Measurements from ENCODE around the gene PIK3R6. TPM values are rescaled to one million over a fixed set of nuclear protein-coding genes. Genes with fewer than 3 reads are reported as not detected.

PIK3R6 gene
- total RNA-seq, 1 donor from 2014 or later: 0.52 TPM

- Histone ChIP-seq H3K9ac (ENCODE audit: low read depth in 1 of 3, low read length in 3 of 3) (no peak overlapping the region), H3K4me3 (ENCODE audit: low read length in 3 of 3) (no peak overlapping the region), H3K27me3 (ENCODE audit: control insufficient read depth in 3 of 3, insufficient read depth in 3 of 3, low read length in 3 of 3) (peaks cover 0 to 15% (median 13%) of the 10 kb centered on the region in 3 donors)
Observed at GRCh38 chr17:8838551-8839095, 28.9 kb downstream of the PIK3R6 start.

DNA sequence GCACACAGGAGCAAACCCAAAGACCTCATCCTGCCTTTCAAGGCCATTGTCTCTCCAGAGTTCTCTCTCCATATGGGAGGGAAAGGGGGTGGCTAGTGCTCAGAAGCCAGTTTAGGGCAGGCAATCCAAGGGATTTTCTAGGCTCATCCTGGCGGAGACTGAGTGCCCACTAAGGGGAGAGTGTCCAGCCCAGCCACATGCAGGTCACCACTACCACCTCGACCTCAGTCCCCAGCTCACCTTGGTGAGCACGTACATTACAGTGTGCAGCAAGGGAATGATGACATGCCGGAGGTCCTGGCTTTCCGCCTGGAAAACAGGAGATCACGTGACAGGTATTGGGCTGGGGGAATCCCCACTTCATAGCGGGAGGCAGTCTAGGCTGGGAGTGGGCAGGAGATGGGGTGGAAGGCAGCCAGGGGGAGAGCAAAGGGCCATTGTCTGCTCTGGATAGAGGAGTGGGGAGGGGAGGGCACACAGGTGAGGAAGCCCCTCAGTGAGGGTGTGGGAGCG is 29.9 kb downstream of the PIK3R6 start:
- H3K36me3 ChIP-seq (ENCODE audit: control insufficient read depth in 3 of 3, insufficient read depth in 3 of 3, low read length in 3 of 3): no peaks in the 10 kb centered on the region
- no peak overlapping the region for H3K27ac ChIP-seq (ENCODE audit: low read depth, low read length)
- peaks cover 3 to 23% (median 20%) of the 10 kb centered on the region in 3 donors for H3K27me3 ChIP-seq (ENCODE audit: control insufficient read depth in 3 of 3, insufficient read depth in 3 of 3, low read length in 3 of 3)
- no peak overlapping the region for H3K9ac ChIP-seq (ENCODE audit: low read depth in 1 of 3, low read length in 3 of 3)
- no peaks in the 10 kb centered on the region for H3K9me3 ChIP-seq (ENCODE audit: control insufficient read depth in 3 of 3, low read length in 3 of 3)
- H3K4me3 ChIP-seq (ENCODE audit: low read length in 3 of 3): no peak overlapping the region
- no peaks in the 10 kb centered on the region for H3K4me1 ChIP-seq (ENCODE audit: control insufficient read depth in 3 of 3, insufficient read depth in 3 of 3, low read length in 3 of 3)

More at GRCh38 chr17:8838551-8839095, 28.9 kb downstream of the PIK3R6 start:
- H3K9me3 ChIP-seq (ENCODE audit: control insufficient read depth in 3 of 3, low read length in 3 of 3): peaks cover 0 to under 1% (median 0%) of the 10 kb centered on the region in 3 donors
- H3K27ac ChIP-seq (ENCODE audit: low read depth, low read length): no peak overlapping the region
- H3K36me3 ChIP-seq (ENCODE audit: control insufficient read depth in 3 of 3, insufficient read depth in 3 of 3, low read length in 3 of 3): no peaks in the 10 kb centered on the region
- H3K4me1 ChIP-seq (ENCODE audit: control insufficient read depth in 3 of 3, insufficient read depth in 3 of 3, low read length in 3 of 3): no peaks in the 10 kb centered on the region

DNA sequence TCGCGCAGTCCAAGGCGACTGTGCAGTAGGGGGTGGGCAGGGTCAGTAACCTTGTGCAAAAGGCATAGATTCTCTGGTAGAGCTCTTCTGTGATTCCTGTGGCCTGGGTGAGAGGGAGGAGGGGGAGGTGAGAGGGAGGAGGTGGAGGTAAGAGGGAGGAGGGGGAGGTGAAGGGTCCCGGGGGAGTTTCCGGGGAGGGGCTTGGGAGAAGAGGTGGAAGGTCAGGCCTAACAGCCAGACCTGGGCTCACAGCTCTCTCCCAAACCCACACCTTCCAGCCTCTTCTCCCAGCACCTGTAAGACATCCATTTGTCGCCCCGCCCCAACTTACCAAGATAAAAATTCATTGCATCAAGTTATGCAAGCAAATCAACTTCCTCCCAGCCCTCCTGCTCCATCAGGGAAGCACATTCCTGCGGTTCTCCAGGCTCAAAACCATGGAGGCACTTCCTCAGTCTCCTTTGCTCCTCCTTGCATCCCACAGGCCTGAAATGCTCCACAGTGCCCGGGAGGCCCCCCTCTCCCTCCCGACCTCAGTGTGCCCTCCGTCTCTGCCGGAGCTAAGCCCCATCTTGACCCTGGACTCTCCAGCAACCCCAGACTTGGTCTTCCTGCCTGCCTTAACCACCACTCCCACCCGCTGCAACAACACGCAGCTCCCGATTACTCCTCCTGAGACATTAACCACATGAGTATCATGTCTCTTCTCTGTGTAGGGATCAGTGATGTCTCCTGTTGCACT is 30.5 kb downstream of the PIK3R6 start:
- Histone ChIP-seq H3K4me3 (ENCODE audit: low read length in 3 of 3) (no peak overlapping the region), H3K4me1 (ENCODE audit: control insufficient read depth in 3 of 3, insufficient read depth in 3 of 3, low read length in 3 of 3) (no peaks in the 10 kb centered on the region), H3K9me3 (ENCODE audit: control insufficient read depth in 3 of 3, low read length in 3 of 3) (no peaks in the 10 kb centered on the region), H3K27me3 (ENCODE audit: control insufficient read depth in 3 of 3, insufficient read depth in 3 of 3, low read length in 3 of 3) (peaks cover 3 to 23% (median 22%) of the 10 kb centered on the region in 3 donors), H3K36me3 (ENCODE audit: control insufficient read depth in 3 of 3, insufficient read depth in 3 of 3, low read length in 3 of 3) (no peaks in the 10 kb centered on the region), H3K27ac (ENCODE audit: low read depth, low read length) (no peak overlapping the region), H3K9ac (ENCODE audit: low read depth in 1 of 3, low read length in 3 of 3) (no peak overlapping the region)

- Histone ChIP-seq H3K27me3 (ENCODE audit: control insufficient read depth in 3 of 3, insufficient read depth in 3 of 3, low read length in 3 of 3) (peaks cover 3 to 25% (median 23%) of the 10 kb centered on the region in 3 donors), H3K9me3 (ENCODE audit: control insufficient read depth in 3 of 3, low read length in 3 of 3) (no peaks in the 10 kb centered on the region), H3K4me1 (ENCODE audit: control insufficient read depth in 3 of 3, insufficient read depth in 3 of 3, low read length in 3 of 3) (no peaks in the 10 kb centered on the region), H3K9ac (ENCODE audit: low read depth in 1 of 3, low read length in 3 of 3) (no peak overlapping the region), H3K27ac (ENCODE audit: low read depth, low read length) (no peak overlapping the region), H3K4me3 (ENCODE audit: low read length in 3 of 3) (no peak overlapping the region), H3K36me3 (ENCODE audit: control insufficient read depth in 3 of 3, insufficient read depth in 3 of 3, low read length in 3 of 3) (no peaks in the 10 kb centered on the region)
Observed at GRCh38 chr17:8835631-8836364, 31.7 kb downstream of the PIK3R6 start.

- Histone ChIP-seq H3K4me3 (ENCODE audit: low read length in 3 of 3) (no peak overlapping the region), H3K27ac (ENCODE audit: low read depth, low read length) (no peak overlapping the region), H3K36me3 (ENCODE audit: control insufficient read depth in 3 of 3, insufficient read depth in 3 of 3, low read length in 3 of 3) (no peaks in the 10 kb centered on the region), H3K27me3 (ENCODE audit: control insufficient read depth in 3 of 3, insufficient read depth in 3 of 3, low read length in 3 of 3) (peaks cover 3 to 25% (median 23%) of the 10 kb centered on the region in 3 donors), H3K4me1 (ENCODE audit: control insufficient read depth in 3 of 3, insufficient read depth in 3 of 3, low read length in 3 of 3) (no peaks in the 10 kb centered on the region), H3K9me3 (ENCODE audit: control insufficient read depth in 3 of 3, low read length in 3 of 3) (no peaks in the 10 kb centered on the region), H3K9ac (ENCODE audit: low read depth in 1 of 3, low read length in 3 of 3) (no peak overlapping the region)
Observed at GRCh38 chr17:8835106-8835505, 32.4 kb downstream of the PIK3R6 start.

DNA sequence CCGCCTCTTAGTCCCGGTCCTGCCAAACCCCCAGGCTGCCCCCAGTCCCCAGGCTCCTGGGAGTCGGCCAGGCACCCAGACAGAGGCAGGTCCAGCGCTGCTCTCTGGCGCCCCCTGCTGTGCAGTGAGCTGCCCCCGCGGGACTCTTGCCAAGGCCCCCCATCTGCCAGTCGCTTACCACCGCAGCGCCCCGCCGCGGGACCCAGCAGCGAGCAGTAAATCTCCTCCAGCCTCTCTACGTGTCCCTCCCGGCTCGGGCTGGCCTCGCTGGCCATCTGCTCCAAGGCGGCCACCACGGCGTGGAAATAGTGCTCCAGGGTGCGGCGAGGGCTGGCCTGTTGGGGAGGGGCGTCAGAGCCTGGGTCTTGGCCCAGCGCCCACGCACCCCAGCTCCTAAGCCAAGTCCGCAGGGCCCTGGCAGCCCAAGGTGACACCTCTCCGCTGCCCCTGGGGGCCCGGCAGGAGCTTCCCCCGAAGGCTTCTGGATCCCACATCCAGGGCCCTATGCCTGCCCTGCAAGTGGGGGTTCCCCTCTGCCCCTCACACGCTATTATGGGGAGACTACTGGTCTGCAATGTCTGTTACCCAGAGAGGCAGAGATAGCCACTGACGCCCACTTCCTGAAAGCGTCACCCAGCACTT is 34.6 kb downstream of the PIK3R6 start:
- H3K9ac ChIP-seq (ENCODE audit: low read depth in 1 of 3, low read length in 3 of 3): no peak overlapping the region
- no peak overlapping the region for H3K4me3 ChIP-seq (ENCODE audit: low read length in 3 of 3)
- H3K27me3 ChIP-seq (ENCODE audit: control insufficient read depth in 3 of 3, insufficient read depth in 3 of 3, low read length in 3 of 3): peaks cover 3 to 34% (median 21%) of the 10 kb centered on the region in 3 donors
- no peak overlapping the region for H3K27ac ChIP-seq (ENCODE audit: low read depth, low read length)
- H3K9me3 ChIP-seq (ENCODE audit: control insufficient read depth in 3 of 3, low read length in 3 of 3): no peaks in the 10 kb centered on the region
- no peaks in the 10 kb centered on the region for H3K4me1 ChIP-seq (ENCODE audit: control insufficient read depth in 3 of 3, insufficient read depth in 3 of 3, low read length in 3 of 3)
- H3K36me3 ChIP-seq (ENCODE audit: control insufficient read depth in 3 of 3, insufficient read depth in 3 of 3, low read length in 3 of 3): no peaks in the 10 kb centered on the region

- H3K27ac ChIP-seq (ENCODE audit: low read depth, low read length): no peak overlapping the region
- H3K9ac ChIP-seq (ENCODE audit: low read depth in 1 of 3, low read length in 3 of 3): no peak overlapping the region
- H3K4me3 ChIP-seq (ENCODE audit: low read length in 3 of 3): no peak overlapping the region
- no peaks in the 10 kb centered on the region for H3K9me3 ChIP-seq (ENCODE audit: control insufficient read depth in 3 of 3, low read length in 3 of 3)
- no peaks in the 10 kb centered on the region for H3K4me1 ChIP-seq (ENCODE audit: control insufficient read depth in 3 of 3, insufficient read depth in 3 of 3, low read length in 3 of 3)
- no peaks in the 10 kb centered on the region for H3K36me3 ChIP-seq (ENCODE audit: control insufficient read depth in 3 of 3, insufficient read depth in 3 of 3, low read length in 3 of 3)
- peaks cover 3 to 30% (median 18%) of the 10 kb centered on the region in 3 donors for H3K27me3 ChIP-seq (ENCODE audit: control insufficient read depth in 3 of 3, insufficient read depth in 3 of 3, low read length in 3 of 3)
Observed at GRCh38 chr17:8831234-8831849, 36.1 kb downstream of the PIK3R6 start.

- peaks cover 3 to 24% (median 12%) of the 10 kb centered on the region in 3 donors for H3K27me3 ChIP-seq (ENCODE audit: control insufficient read depth in 3 of 3, insufficient read depth in 3 of 3, low read length in 3 of 3)
- H3K36me3 ChIP-seq (ENCODE audit: control insufficient read depth in 3 of 3, insufficient read depth in 3 of 3, low read length in 3 of 3): no peaks in the 10 kb centered on the region
- no peak overlapping the region for H3K4me3 ChIP-seq (ENCODE audit: low read length in 3 of 3)
- H3K9me3 ChIP-seq (ENCODE audit: control insufficient read depth in 3 of 3, low read length in 3 of 3): no peaks in the 10 kb centered on the region
- H3K4me1 ChIP-seq (ENCODE audit: control insufficient read depth in 3 of 3, insufficient read depth in 3 of 3, low read length in 3 of 3): no peaks in the 10 kb centered on the region
- no peak overlapping the region for H3K9ac ChIP-seq (ENCODE audit: low read depth in 1 of 3, low read length in 3 of 3)
- no peak overlapping the region for H3K27ac ChIP-seq (ENCODE audit: low read depth, low read length)
Observed at GRCh38 chr17:8830141-8830540, 37.3 kb downstream of the PIK3R6 start.

GRCh38 chr17:8829036-8829941 is 38.2 kb downstream of the PIK3R6 start:
- Histone ChIP-seq H3K9ac (ENCODE audit: low read depth in 1 of 3, low read length in 3 of 3) (no peak overlapping the region), H3K27ac (ENCODE audit: low read depth, low read length) (no peak overlapping the region), H3K9me3 (ENCODE audit: control insufficient read depth in 3 of 3, low read length in 3 of 3) (peaks cover 0 to 1% (median 0%) of the 10 kb centered on the region in 3 donors), H3K4me3 (ENCODE audit: low read length in 3 of 3) (no peak overlapping the region), H3K4me1 (ENCODE audit: control insufficient read depth in 3 of 3, insufficient read depth in 3 of 3, low read length in 3 of 3) (no peaks in the 10 kb centered on the region), H3K27me3 (ENCODE audit: control insufficient read depth in 3 of 3, insufficient read depth in 3 of 3, low read length in 3 of 3) (peaks cover 3 to 23% (median 12%) of the 10 kb centered on the region in 3 donors), H3K36me3 (ENCODE audit: control insufficient read depth in 3 of 3, insufficient read depth in 3 of 3, low read length in 3 of 3) (no peaks in the 10 kb centered on the region)

All from skeletal muscle tissue (tissue), 4 donors.